B cell (primary cell): ENCODE data around the gene CFAP61.

ENCODE experiments used
- EZH2 ChIP-seq: IDR thresholded peaks from 2 replicates; pipeline ENCODE4 v1.6.1; 2012; ENCODE audit warnings: borderline replicate concordance, low read depth, mild to moderate bottlenecking, moderate library complexity, low read length; ENCODE audit not compliant: insufficient read depth, poor library complexity, severe bottlenecking
- TF ChIP-seq, protein P1 (sequence below): fragments of 200-600 bp; IDR thresholded peaks from one replicate; pipeline ENCODE4 v1.8.0; 2022; ENCODE audit warnings: antibody characterized with exemption, mild to moderate bottlenecking

DNA sequence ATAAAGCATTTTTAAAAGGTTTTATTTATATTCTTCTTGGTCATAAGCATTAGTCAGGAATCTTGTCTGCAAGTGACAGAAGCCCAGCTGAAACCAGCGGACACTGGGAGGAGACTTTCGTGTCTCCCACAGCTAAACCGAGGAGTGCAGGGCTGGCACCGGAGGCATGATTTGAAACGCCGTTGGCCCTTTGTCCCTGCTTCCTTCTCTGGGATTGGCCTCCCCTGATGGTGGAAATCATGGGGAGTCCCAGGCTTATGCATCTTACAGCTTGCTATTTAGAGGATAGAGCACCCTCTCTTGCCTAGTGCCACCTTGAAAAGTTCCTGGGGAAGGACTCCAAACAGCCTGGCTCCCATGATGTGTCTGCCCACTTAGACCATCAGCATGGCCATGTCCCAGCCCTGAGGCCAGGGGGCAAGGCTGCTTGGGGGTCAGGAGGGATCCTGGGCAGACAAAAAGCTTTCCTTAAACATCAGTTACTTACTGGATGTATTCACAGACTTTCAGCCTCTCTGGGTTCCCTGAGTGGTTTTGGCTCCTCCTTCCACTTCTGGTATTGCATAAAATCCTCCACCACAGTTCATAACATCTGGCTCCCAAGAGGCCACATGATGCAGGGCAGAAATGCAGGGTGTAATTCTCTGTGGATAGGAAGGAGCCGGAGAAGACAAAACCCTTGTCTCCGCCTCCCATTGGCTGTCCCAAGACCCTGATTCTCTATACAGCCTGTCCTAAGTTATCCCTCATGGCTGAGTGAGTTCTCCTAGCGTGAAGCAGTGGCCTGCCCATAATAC lies 266.2 kb downstream of the CFAP61 start:
- TF ChIP-seq, protein P1, sequence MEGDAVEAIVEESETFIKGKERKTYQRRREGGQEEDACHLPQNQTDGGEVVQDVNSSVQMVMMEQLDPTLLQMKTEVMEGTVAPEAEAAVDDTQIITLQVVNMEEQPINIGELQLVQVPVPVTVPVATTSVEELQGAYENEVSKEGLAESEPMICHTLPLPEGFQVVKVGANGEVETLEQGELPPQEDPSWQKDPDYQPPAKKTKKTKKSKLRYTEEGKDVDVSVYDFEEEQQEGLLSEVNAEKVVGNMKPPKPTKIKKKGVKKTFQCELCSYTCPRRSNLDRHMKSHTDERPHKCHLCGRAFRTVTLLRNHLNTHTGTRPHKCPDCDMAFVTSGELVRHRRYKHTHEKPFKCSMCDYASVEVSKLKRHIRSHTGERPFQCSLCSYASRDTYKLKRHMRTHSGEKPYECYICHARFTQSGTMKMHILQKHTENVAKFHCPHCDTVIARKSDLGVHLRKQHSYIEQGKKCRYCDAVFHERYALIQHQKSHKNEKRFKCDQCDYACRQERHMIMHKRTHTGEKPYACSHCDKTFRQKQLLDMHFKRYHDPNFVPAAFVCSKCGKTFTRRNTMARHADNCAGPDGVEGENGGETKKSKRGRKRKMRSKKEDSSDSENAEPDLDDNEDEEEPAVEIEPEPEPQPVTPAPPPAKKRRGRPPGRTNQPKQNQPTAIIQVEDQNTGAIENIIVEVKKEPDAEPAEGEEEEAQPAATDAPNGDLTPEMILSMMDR = no peak
- TF ChIP-seq EZH2 = no peak
